Measurements from ENCODE around the gene PCDHGB5.
A peak's percentile ranks its signal among the peaks of the same experiment; 100 is the strongest.

Gene PCDHGB5

GRCh38 chr5:141411575-141411974, 13.8 kb downstream of the PCDHGB5 start:
- TF ChIP-seq CREB1 (IDR thresholded peaks at IDR 0.05; ENCODE audit: low read depth) (no peak), NFIC (IDR thresholded peaks at IDR 0.05) (no peak), TCF12 (IDR thresholded peaks at IDR 0.05; ENCODE audit: low read depth) (no peak), CEBPB (IDR thresholded peaks at IDR 0.05) (no peak), USF1 (IDR thresholded peaks at IDR 0.05) (no peak), MAX (IDR thresholded peaks at IDR 0.05) (no peak), EP300 (IDR thresholded peaks at IDR 0.05; ENCODE audit: borderline replicate concordance) (no peak), TAF1 (IDR thresholded peaks at IDR 0.05; ENCODE audit: low read depth) (no peak), FOXM1 (IDR thresholded peaks at IDR 0.05; ENCODE audit: borderline replicate concordance, low read depth) (no peak), REST (IDR thresholded peaks at IDR 0.05; ENCODE audit: low read depth) (no peak), YY1 (IDR thresholded peaks at IDR 0.05; ENCODE audit: low read depth) (no peak), RAD21 (IDR thresholded peaks at IDR 0.05; ENCODE audit: low read depth) (no peak)

- TF ChIP-seq REST (IDR thresholded peaks at IDR 0.05; ENCODE audit: low read depth): no peak
- TF ChIP-seq TEAD4 (IDR thresholded peaks at IDR 0.05): no peak
- TF ChIP-seq CEBPB (IDR thresholded peaks at IDR 0.05): no peak
- no peak for TF ChIP-seq FOXM1 (IDR thresholded peaks at IDR 0.05; ENCODE audit: borderline replicate concordance, low read depth)
- TF ChIP-seq YY1 (IDR thresholded peaks at IDR 0.05; ENCODE audit: low read depth): 0 out of 2 replicates have a peak, but pooled peaks have one; percentile 14
- no peak for TF ChIP-seq USF1 (IDR thresholded peaks at IDR 0.05)
- TF ChIP-seq TCF12 (IDR thresholded peaks at IDR 0.05; ENCODE audit: low read depth): no peak
- peak; percentile 90 for TF ChIP-seq RAD21 (IDR thresholded peaks at IDR 0.05; ENCODE audit: low read depth)
- no peak for TF ChIP-seq ZBTB7A (IDR thresholded peaks at IDR 0.05; ENCODE audit: low read depth)
These were observed 15.2 kb downstream of the PCDHGB5 start, which contains the start of gene PCDHGA10 for GRCh38 chr5:141412854-141413539. Gene PCDHGA10, plus strand, starts transcription at chr5:141412987. Its CDS starts 189 bp downstream, at chr5:141413176.

- TF ChIP-seq NFIC (IDR thresholded peaks at IDR 0.05) (no peak), MAX (IDR thresholded peaks at IDR 0.05) (no peak), FOXM1 (IDR thresholded peaks at IDR 0.05; ENCODE audit: borderline replicate concordance, low read depth) (no peak), RAD21 (IDR thresholded peaks at IDR 0.05; ENCODE audit: low read depth) (no peak)
These were observed 15.9 kb downstream of the PCDHGB5 start for GRCh38 chr5:141413540-141414069.

- peak; percentile 67 for TF ChIP-seq RAD21 (IDR thresholded peaks at IDR 0.05; ENCODE audit: low read depth)
These were observed 19.9 kb downstream of the PCDHGB5 start, which contains the start of gene PCDHGB7 for GRCh38 chr5:141417494-141418172. Gene PCDHGB7, plus strand, starts transcription at chr5:141417677. Its CDS starts 183 bp downstream, at chr5:141417860.

- TF ChIP-seq CREB1 (IDR thresholded peaks at IDR 0.05; ENCODE audit: low read depth) (no peak), CEBPB (IDR thresholded peaks at IDR 0.05) (no peak), FOXM1 (IDR thresholded peaks at IDR 0.05; ENCODE audit: borderline replicate concordance, low read depth) (no peak), TCF12 (IDR thresholded peaks at IDR 0.05; ENCODE audit: low read depth) (no peak), TEAD4 (IDR thresholded peaks at IDR 0.05) (no peak), EGR1 (IDR thresholded peaks at IDR 0.05) (no peak), ZBTB7A (IDR thresholded peaks at IDR 0.05; ENCODE audit: low read depth) (no peak), REST (IDR thresholded peaks at IDR 0.05; ENCODE audit: low read depth) (no peak), YY1 (IDR thresholded peaks at IDR 0.05; ENCODE audit: low read depth) (no peak), NFIC (IDR thresholded peaks at IDR 0.05) (no peak), EP300 (IDR thresholded peaks at IDR 0.05; ENCODE audit: borderline replicate concordance) (no peak), MAX (IDR thresholded peaks at IDR 0.05) (no peak), USF1 (IDR thresholded peaks at IDR 0.05) (no peak), RAD21 (IDR thresholded peaks at IDR 0.05; ENCODE audit: low read depth) (no peak), TAF1 (IDR thresholded peaks at IDR 0.05; ENCODE audit: low read depth) (no peak)
These were observed 21.5 kb downstream of the PCDHGB5 start for GRCh38 chr5:141419074-141419880.

Data from Ishikawa (cell line).